OCI-M2 (cell line): ENCODE measurements around the gene IMMP1L.

Experiments used
- DNase-seq: peaks from one replicate; lab custom pipeline; 2025; ENCODE audit not compliant: unreplicated experiment; lab: John Stamatoyannopoulos, UW

Gene IMMP1L

GRCh38 chr11:31404614-31405013 lies 104.8 kb downstream of the IMMP1L start:
- DNase-seq = no peak

GRCh38 chr11:31397239-31397834 lies 112.1 kb downstream of the IMMP1L start:
- DNase-seq = no peak

GRCh38 chr11:31387379-31387778 lies 122.0 kb downstream of the IMMP1L start:
- DNase-seq = no peak

DNA sequence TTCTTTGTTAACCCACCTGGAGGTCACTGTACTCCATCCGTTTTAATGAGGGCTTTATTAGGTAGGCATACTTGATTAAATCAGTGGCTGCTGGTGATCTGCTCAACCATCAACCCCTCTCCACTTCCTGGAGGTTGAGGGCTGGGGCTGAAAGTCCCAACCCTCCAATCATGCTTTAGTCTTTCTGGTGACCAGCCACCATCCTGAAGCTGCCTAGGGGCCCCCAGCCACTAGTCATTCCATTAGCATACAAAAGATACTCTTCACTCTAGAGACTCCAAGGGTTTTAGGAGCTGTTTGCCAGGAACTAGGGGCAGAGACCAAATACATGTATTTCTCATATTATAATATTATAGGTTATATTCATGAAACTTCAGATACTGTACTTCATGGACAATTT lies 126.3 kb downstream of the IMMP1L start:
- no peak for DNase-seq
